Esophagus muscularis mucosa (tissue), 3 donors: Measurements from ENCODE around the gene FAM13A.

Source experiments
- POLR2AphosphoS5 ChIP-seq, 2 donors: sonication (generic); formaldehyde crosslinking; IDR thresholded peaks; one replicate each; pipeline ENCODE4 v1.6.1; 2017; ENCODE audit warnings: antibody characterized with exemption in 2 of 2
- TF ChIP-seq, protein P1 (sequence below), 3 experiments: fragments of 200-600 bp in 2 of 3; fragments of 450-650 bp in 1 of 3; sonication (generic) in 2 of 3; IDR thresholded peaks; one replicate each; pipeline ENCODE4 v1.5.1; 2017 to 2019; ENCODE audit warnings: antibody characterized with exemption in 3 of 3, mild to moderate bottlenecking in 2 of 3, moderate library complexity in 1 of 3

- TF ChIP-seq POLR2AphosphoS5 (IDR thresholded peaks at IDR 0.05), result no peak
- TF ChIP-seq, protein P1, sequence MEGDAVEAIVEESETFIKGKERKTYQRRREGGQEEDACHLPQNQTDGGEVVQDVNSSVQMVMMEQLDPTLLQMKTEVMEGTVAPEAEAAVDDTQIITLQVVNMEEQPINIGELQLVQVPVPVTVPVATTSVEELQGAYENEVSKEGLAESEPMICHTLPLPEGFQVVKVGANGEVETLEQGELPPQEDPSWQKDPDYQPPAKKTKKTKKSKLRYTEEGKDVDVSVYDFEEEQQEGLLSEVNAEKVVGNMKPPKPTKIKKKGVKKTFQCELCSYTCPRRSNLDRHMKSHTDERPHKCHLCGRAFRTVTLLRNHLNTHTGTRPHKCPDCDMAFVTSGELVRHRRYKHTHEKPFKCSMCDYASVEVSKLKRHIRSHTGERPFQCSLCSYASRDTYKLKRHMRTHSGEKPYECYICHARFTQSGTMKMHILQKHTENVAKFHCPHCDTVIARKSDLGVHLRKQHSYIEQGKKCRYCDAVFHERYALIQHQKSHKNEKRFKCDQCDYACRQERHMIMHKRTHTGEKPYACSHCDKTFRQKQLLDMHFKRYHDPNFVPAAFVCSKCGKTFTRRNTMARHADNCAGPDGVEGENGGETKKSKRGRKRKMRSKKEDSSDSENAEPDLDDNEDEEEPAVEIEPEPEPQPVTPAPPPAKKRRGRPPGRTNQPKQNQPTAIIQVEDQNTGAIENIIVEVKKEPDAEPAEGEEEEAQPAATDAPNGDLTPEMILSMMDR (IDR thresholded peaks at IDR 0.05), result no peak
Observed at GRCh38 chr4:89000844-89001360, 56.1 kb downstream of the FAM13A start.
